Neural cell (in vitro differentiated cells): ENCODE measurements around the gene ASCL4. TPM values are rescaled to one million over a fixed set of nuclear protein-coding genes. Genes with fewer than 3 reads are reported as not detected.

Experiments used
- H2AFZ ChIP-seq: fragments of 200-600, 300-800 bp; sonication (generic), shearing (Covaris generic); 2 replicates; pipeline ENCODE4 v1.6.0; 2014; ENCODE audit warnings: low read depth, mild to moderate bottlenecking, antibody characterized with exemption, low read length, moderate library complexity
- H3F3A ChIP-seq: fragments of 200-600 bp; shearing (Covaris generic); 2 replicates; pipeline ENCODE4 v1.6.1; 2016; ENCODE audit warnings: mild to moderate bottlenecking, moderate library complexity, mixed read lengths, antibody characterized with exemption, low read length; ENCODE audit not compliant: insufficient read depth, poor library complexity, severe bottlenecking
- H3K27ac ChIP-seq: fragments of 200-600, 300-800 bp; sonication (generic), shearing (Covaris generic); 2 replicates; pipeline ENCODE4 v1.5.1; 2014; ENCODE audit warnings: mild to moderate bottlenecking, low read length, moderate library complexity
- H3K27me3 ChIP-seq: fragments of 300-800, 200-600 bp; sonication (generic), shearing (Covaris generic); 2 replicates; pipeline ENCODE4 v1.6.0; 2014; ENCODE audit warnings: mild to moderate bottlenecking, low read depth, low read length, moderate library complexity; ENCODE audit not compliant: insufficient read depth
- H3K36me3 ChIP-seq: fragments of 300-800, 200-600 bp; sonication (generic), shearing (Covaris generic); 2 replicates; pipeline ENCODE4 v1.5.1; 2014; ENCODE audit warnings: mild to moderate bottlenecking, antibody characterized with exemption, low read length, moderate library complexity; ENCODE audit not compliant: insufficient read depth
- H3K4me2 ChIP-seq: fragments of 300-800, 200-600 bp; sonication (generic), shearing (Covaris generic); 2 replicates; pipeline ENCODE4 v1.6.0; 2014; ENCODE audit warnings: mild to moderate bottlenecking, low read length
- H3K4me3 ChIP-seq: fragments of 300-800, 200-600 bp; sonication (generic), shearing (Covaris generic); 2 replicates; pipeline ENCODE4 v1.5.1; 2014; ENCODE audit warnings: mild to moderate bottlenecking, low read length, moderate library complexity
- H3K79me2 ChIP-seq: fragments of 200-600 bp; shearing (Covaris generic); replicated peaks from 2 replicates; pipeline ENCODE4 v1.6.0; 2014; ENCODE audit warnings: mild to moderate bottlenecking, low read length, moderate library complexity; ENCODE audit not compliant: insufficient read depth
- H3K9ac ChIP-seq: fragments of 300-800, 200-600 bp; sonication (generic), shearing (Covaris generic); 2 replicates; pipeline ENCODE4 v1.6.1; 2016; ENCODE audit warnings: mild to moderate bottlenecking, low read length, mixed read lengths
- H3K9me2 ChIP-seq: fragments of 200-600 bp; shearing (Covaris generic); 2 replicates; pipeline ENCODE4 v1.6.1; 2016; ENCODE audit warnings: mild to moderate bottlenecking, low read length, mixed read lengths; ENCODE audit not compliant: insufficient read depth
- H3K9me3 ChIP-seq: fragments of 200-600, 300-800 bp; sonication (generic), shearing (Covaris generic); 2 replicates; pipeline ENCODE4 v1.6.1; 2016; ENCODE audit warnings: mild to moderate bottlenecking, mixed run types, low read length, moderate library complexity, mixed read lengths
- H4K20me1 ChIP-seq: fragments of 200-600 bp; shearing (Covaris generic); 2 replicates; pipeline ENCODE4 v1.6.1; 2016; ENCODE audit warnings: mild to moderate bottlenecking, mixed run types; ENCODE audit not compliant: insufficient read depth
- EP300 ChIP-seq: fragments of 450-650 bp; conservative IDR thresholded peaks from 2 replicates; pipeline ENCODE4 v1.6.1; 2014; ENCODE audit warnings: antibody characterized with exemption, mild to moderate bottlenecking, moderate library complexity; ENCODE audit not compliant: poor library complexity, severe bottlenecking
- EZH2 ChIP-seq: fragments of 200-600, 300-800 bp; shearing (Covaris generic), sonication (generic); IDR thresholded peaks from 2 replicates; pipeline ENCODE4 v1.6.1; 2014; ENCODE audit warnings: antibody characterized with exemption, low read length, borderline replicate concordance, mild to moderate bottlenecking; ENCODE audit not compliant: insufficient read depth, poor library complexity, severe bottlenecking
- MXI1 ChIP-seq: fragments of 450-650 bp; conservative IDR thresholded peaks from 2 replicates; pipeline ENCODE4 v1.6.1; 2014; ENCODE audit warnings: antibody characterized with exemption, mild to moderate bottlenecking; ENCODE audit not compliant: poor library complexity, severe bottlenecking
- POLR2AphosphoS5 ChIP-seq: IDR thresholded peaks from 2 replicates; pipeline ENCODE4 v1.6.1; 2012
- RAD21 ChIP-seq: fragments of 450-650 bp; conservative IDR thresholded peaks from 2 replicates; pipeline ENCODE4 v1.6.1; 2014; ENCODE audit warnings: antibody characterized with exemption, mild to moderate bottlenecking, moderate library complexity
- SMC3 ChIP-seq: fragments of 450-650 bp; conservative IDR thresholded peaks from 2 replicates; pipeline ENCODE4 v1.6.1; 2014; ENCODE audit warnings: antibody characterized with exemption, mild to moderate bottlenecking, moderate library complexity; ENCODE audit not compliant: poor library complexity
- TAF1 ChIP-seq: IDR thresholded peaks from 2 replicates; pipeline ENCODE4 v1.6.1; 2012; ENCODE audit warnings: low read depth
- polyA plus RNA-seq: library from polyadenylated mRNA; depleted of rRNA; stranded (reverse); fragments of >200 nt; gene quantifications from 2 replicates; pipeline ENCODE4 v1.2.3, GENCODE V29; 2014
- TF ChIP-seq, protein P1 (sequence below): fragments of 450-650 bp; IDR thresholded peaks from 2 replicates; pipeline ENCODE4 v1.5.1; 2014; ENCODE audit warnings: antibody characterized with exemption, mild to moderate bottlenecking, moderate library complexity; ENCODE audit not compliant: poor library complexity, severe bottlenecking
- TF ChIP-seq, protein P2 (sequence below): IDR thresholded peaks from 2 replicates; pipeline ENCODE4 v1.6.1; 2012; ENCODE audit warnings: borderline replicate concordance

The ASCL4 gene
- polyA plus RNA-seq, 1 donor from 2014 or later: not detected

DNA sequence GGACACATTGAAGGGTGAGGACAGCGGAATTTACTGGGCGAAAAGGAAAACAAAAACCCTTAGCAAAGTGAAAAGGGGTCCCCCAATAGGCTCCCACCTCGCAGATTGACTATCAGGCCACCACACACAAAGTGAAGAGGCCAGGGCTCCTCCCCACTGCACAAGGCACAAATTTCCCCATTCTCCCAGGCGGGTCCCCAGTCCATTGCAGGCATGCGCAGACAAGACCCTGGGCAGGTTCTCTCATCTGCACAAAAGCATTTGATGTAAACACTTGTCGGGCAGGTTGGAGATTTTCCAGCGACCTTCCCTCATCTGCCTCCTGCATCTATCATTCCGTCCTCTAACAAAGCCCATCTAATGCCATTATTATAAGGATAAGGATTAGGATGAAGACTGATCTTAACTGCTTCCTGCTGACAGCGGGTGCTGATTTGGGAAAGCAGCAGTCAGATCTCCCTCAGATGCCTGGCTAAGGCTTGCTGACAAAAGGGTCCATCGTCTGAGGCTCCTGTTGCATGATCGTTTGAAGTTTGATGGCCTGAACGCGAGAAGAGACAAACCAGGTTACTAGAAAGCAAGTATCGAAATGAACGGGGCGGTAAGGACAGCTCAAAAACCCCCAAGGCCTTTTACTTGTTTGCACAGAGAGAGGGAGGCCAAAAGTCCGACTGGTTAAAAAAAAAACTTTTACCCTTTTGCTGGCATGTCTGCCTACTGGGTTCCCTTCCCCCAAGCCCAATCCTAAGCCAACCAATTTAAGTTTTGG, 14.4 kb downstream of the ASCL4 start:
- Histone ChIP-seq H3K36me3 (no peaks in the 10 kb centered on the region), H3K9me3 (no peaks in the 10 kb centered on the region), H3K4me2 (no peak overlapping the region), H3K27me3 (no peaks in the 10 kb centered on the region), H3K4me3 (no peak overlapping the region), H3K79me2 (no peaks in the 10 kb centered on the region), H2AFZ (no peak overlapping the region), H3K9me2 (no peaks in the 10 kb centered on the region), H3K27ac (no peak overlapping the region), H4K20me1 (no peaks in the 10 kb centered on the region), H3K9ac (no peak overlapping the region), H3F3A (no peaks in the 10 kb centered on the region)
- TF ChIP-seq, protein P1, sequence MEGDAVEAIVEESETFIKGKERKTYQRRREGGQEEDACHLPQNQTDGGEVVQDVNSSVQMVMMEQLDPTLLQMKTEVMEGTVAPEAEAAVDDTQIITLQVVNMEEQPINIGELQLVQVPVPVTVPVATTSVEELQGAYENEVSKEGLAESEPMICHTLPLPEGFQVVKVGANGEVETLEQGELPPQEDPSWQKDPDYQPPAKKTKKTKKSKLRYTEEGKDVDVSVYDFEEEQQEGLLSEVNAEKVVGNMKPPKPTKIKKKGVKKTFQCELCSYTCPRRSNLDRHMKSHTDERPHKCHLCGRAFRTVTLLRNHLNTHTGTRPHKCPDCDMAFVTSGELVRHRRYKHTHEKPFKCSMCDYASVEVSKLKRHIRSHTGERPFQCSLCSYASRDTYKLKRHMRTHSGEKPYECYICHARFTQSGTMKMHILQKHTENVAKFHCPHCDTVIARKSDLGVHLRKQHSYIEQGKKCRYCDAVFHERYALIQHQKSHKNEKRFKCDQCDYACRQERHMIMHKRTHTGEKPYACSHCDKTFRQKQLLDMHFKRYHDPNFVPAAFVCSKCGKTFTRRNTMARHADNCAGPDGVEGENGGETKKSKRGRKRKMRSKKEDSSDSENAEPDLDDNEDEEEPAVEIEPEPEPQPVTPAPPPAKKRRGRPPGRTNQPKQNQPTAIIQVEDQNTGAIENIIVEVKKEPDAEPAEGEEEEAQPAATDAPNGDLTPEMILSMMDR: no peak
- TF ChIP-seq EP300 (no peak), TAF1 (no peak), POLR2AphosphoS5 (no peak), EZH2 (no peak), MXI1 (no peak), RAD21 (no peak), SMC3 (no peak)
- TF ChIP-seq, protein P2, sequence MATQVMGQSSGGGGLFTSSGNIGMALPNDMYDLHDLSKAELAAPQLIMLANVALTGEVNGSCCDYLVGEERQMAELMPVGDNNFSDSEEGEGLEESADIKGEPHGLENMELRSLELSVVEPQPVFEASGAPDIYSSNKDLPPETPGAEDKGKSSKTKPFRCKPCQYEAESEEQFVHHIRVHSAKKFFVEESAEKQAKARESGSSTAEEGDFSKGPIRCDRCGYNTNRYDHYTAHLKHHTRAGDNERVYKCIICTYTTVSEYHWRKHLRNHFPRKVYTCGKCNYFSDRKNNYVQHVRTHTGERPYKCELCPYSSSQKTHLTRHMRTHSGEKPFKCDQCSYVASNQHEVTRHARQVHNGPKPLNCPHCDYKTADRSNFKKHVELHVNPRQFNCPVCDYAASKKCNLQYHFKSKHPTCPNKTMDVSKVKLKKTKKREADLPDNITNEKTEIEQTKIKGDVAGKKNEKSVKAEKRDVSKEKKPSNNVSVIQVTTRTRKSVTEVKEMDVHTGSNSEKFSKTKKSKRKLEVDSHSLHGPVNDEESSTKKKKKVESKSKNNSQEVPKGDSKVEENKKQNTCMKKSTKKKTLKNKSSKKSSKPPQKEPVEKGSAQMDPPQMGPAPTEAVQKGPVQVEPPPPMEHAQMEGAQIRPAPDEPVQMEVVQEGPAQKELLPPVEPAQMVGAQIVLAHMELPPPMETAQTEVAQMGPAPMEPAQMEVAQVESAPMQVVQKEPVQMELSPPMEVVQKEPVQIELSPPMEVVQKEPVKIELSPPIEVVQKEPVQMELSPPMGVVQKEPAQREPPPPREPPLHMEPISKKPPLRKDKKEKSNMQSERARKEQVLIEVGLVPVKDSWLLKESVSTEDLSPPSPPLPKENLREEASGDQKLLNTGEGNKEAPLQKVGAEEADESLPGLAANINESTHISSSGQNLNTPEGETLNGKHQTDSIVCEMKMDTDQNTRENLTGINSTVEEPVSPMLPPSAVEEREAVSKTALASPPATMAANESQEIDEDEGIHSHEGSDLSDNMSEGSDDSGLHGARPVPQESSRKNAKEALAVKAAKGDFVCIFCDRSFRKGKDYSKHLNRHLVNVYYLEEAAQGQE: no peak

DNA sequence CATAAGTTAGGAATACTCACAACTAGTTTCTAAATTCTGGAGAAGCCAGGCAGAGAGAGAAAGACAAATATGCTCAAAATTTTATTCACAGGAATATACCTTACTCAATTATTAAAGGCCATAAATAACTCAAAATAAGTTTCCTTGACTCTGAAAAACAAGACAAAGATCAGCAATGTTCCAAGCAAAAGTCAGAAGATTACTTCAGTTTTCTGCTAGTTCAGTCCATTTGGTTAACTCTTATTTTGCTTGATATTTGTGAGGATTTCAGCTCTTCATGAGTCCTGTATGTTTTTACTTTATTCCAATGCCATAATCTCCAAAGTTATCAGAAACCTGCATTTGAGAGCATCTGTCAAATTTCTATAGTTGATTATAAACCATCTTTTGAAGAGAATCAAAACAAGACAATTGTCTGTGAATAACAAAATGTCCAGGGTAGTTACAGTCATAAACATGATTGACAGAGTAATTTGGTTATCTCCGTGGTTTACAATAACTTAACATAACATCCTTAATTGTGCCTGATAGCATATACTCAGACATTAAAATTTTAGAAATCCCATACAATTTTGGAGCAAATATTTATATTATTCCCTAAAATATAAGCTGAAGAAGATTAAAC, 17.1 kb downstream of the ASCL4 start:
- Histone ChIP-seq H3K9me3 (no peaks in the 10 kb centered on the region), H2AFZ (no peak overlapping the region)
- TF ChIP-seq EP300 (no peak), TAF1 (no peak)

More for the DNA sequence above, 17.1 kb downstream of the ASCL4 start:
- Histone ChIP-seq H3K9ac (no peak overlapping the region), H3F3A (no peaks in the 10 kb centered on the region), H3K9me2 (no peaks in the 10 kb centered on the region), H3K4me3 (no peak overlapping the region), H3K4me2 (no peak overlapping the region), H3K36me3 (no peaks in the 10 kb centered on the region), H3K27ac (no peak overlapping the region), H3K27me3 (no peaks in the 10 kb centered on the region), H4K20me1 (no peaks in the 10 kb centered on the region), H3K79me2 (no peaks in the 10 kb centered on the region)
